GM12865 (cell line): ENCODE results near the gene ROR2.

ENCODE experiments used
- DNase-seq: peaks from one replicate; pipeline ENCODE4 v3.0.0; 2010; ENCODE audit warnings: low read depth
- H3K4me3 ChIP-seq: 2 replicates; pipeline ENCODE4 v1.5.1; 2011; ENCODE audit warnings: mild to moderate bottlenecking, low read depth, low read length, control low read depth
- CTCF ChIP-seq: IDR thresholded peaks from 2 replicates; pipeline ENCODE4 v1.5.1; 2011; ENCODE audit warnings: low read length, control low read depth, low read depth, inconsistent platforms; ENCODE audit not compliant: insufficient read depth; ENCODE audit errors: missing control alignments

The ROR2 gene

GRCh38 chr9:91845879-91846278 lies 104.1 kb downstream of the ROR2 start:
- no peak for TF ChIP-seq CTCF
- H3K4me3 ChIP-seq: no peak overlapping the region
- DNase-seq: no peak

GRCh38 chr9:91844701-91845291 lies 105.2 kb downstream of the ROR2 start:
- no peak for DNase-seq
- no peak for TF ChIP-seq CTCF

DNA sequence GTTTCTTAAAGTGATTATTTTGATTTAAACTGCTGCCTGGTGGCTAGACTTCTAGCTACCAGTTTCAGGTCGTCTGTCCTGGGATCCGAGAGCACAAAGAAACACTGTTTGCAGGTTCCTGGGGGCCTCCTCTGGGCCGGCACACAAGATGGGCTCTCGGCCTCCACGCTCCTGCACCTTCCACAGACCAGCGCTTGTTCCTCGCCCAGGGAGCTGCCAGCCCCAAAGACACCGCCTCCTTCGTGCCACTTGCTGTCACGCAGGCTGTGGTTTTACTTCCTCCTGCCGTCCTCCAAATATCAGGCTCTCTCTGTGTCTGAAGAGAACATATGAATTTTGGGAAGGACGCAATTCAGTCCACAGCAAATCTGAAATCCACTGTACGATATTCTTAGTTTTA lies 105.8 kb downstream of the ROR2 start:
- no peak overlapping the region for H3K4me3 ChIP-seq
- TF ChIP-seq CTCF: no peak
- no peak for DNase-seq

More at GRCh38 chr9:91844701-91845291, 105.2 kb downstream of the ROR2 start:
- no peak overlapping the region for H3K4me3 ChIP-seq

DNA sequence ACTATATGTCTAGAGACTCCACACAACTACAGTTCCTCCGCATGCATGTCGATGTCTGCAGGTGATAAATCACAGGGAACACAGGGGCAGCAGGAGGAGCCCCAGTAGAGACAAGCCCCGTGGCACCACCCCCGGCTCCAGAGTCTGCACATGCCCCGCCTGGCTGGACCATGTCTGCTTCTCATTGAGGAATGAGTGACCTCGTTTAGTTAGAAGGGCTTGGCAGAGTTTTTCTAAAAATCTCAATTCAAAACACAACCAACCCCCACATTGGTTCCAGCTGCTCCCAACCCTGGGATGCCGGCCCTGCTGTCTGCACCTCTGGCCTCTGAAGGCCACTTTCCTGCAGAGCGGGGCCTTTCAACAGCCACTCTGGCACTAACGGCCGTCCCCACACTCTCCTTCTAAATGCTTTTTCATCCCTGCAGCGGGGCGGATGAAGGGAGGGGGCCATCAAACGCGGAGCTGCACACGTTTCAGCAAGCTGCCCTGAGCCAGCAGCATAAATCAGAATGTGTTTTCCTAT lies 106.3 kb downstream of the ROR2 start:
- no peak for DNase-seq
- no peak for TF ChIP-seq CTCF
- no peak overlapping the region for H3K4me3 ChIP-seq

- TF ChIP-seq CTCF: no peak
- no peak for DNase-seq
- H3K4me3 ChIP-seq: no peak overlapping the region
Measured at GRCh38 chr9:91843093-91843492, 106.9 kb downstream of the ROR2 start.

DNA sequence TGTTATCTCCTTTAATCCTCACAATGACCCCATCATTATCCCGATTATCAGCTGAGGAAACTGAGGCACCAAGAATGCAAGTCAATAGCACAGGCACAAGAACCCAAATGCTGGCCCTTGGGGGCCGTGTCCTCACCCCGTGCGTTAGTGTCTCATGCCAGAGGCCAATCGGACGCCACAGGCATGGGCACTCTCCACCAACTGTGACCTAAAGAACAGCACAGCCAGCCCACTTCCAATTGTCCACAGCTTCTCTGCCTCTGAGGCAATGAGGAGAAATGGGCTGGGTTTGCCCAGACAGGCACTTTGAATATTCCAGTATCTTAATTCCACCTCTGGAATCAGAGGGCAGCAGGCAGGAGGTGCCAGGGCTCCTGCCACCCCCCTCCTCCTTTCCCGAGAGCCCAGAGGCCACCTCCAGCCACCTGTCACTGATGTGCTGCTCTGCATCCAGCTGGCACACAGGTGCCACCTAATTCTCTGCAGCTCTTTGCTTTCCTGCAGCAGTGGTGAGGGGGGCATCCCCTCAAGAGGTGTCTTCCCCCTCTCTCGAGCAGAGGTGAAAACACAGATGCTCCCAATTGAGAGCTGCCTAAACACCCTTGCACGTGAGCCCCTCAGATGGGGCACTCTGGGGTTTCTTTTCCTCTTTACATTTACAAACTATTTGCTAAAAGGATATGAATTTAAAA lies 107.5 kb downstream of the ROR2 start:
- no peak for DNase-seq
- H3K4me3 ChIP-seq: no peak overlapping the region
- no peak for TF ChIP-seq CTCF
